Fibroblast of gingiva (primary cell): Measurements from ENCODE around the gene ABHD18.

Source experiments
- DNase-seq: peaks from one replicate; pipeline ENCODE4 v3.0.0-alpha.2; 2011; ENCODE audit warnings: low read depth

The ABHD18 gene

DNA sequence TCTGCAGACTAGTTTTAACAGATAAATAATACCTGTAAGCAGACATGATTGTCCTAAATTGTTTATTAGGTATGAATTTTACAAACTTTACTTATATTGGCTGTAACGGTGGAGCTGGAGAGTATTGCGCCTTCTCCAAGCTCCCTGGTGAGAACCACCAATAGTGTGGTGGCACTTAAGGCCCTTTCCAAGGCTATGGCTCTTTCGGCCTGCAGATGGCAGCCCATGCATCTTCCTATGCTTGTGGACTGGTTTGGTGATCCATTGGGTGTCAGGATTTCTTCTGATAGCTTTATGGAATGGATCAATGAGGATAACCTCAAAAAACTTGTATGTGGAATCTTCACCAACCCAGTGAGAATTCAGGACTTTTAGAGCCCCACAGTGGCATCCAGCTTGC lies 103.7 kb downstream of the ABHD18 start:
- peak; percentile 31 for DNase-seq

DNA sequence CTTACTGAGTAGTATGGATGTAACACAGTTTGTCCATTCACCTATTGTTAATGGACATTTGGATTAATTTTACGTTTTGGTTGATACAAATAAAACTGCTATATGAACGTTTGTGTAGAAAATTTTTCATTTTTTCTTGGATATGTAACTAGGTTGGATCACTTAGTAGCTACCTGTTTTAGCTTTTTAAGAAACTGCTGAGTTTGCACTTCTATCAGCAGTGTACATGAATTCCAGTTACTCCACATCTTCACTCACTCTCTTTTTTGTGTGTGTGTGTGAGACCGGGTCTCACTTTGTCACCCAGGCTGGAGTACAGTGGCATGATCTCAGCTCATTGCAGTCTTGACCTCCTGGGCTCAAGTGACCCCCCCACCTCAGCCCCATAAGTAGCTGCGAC lies 111.3 kb downstream of the ABHD18 start:
- no peak for DNase-seq
